Thoracic aorta (tissue), 2 donors: Measurements from ENCODE around the gene THRB. TPM values are rescaled to one million over a fixed set of nuclear protein-coding genes. Genes with fewer than 3 reads are reported as not detected.
A peak's percentile ranks its signal among the peaks of the same experiment; 100 is the strongest.

Source experiments
- ATAC-seq: fragments of 150-250 bp; one replicate; pipeline ENCODE4 v1.8.0; 2017; ENCODE audit warnings: low read depth; ENCODE audit not compliant: insufficient number of reproducible peaks, low FRiP score
- DNase-seq: peaks from one replicate; pipeline ENCODE4 v3.0.0-alpha.2; 2020; ENCODE audit warnings: low spot score
- H3K27ac ChIP-seq, 2 donors: fragments of 200-600 bp; sonication (generic); 1 replicate in 1 of 2; 2 replicates in 1 of 2; pipeline ENCODE4 v1.5.1; 2016; ENCODE audit warnings: mild to moderate bottlenecking in 2 of 2, moderate library complexity in 2 of 2
- H3K27me3 ChIP-seq: fragments of 200-600 bp; sonication (generic); replicated peaks from 2 replicates; pipeline ENCODE4 v1.6.0; 2016; ENCODE audit warnings: mild to moderate bottlenecking; ENCODE audit not compliant: insufficient read depth
- H3K36me3 ChIP-seq: fragments of 200-600 bp; sonication (generic); one replicate; pipeline ENCODE4 v1.5.1; 2016
- H3K4me1 ChIP-seq, 2 donors: fragments of 200-600 bp; sonication (generic); 1 replicate in 1 of 2; 2 replicates in 1 of 2; pipeline versions ENCODE4 v1.5.1 to v1.6.0; 2016; ENCODE audit warnings: low read depth in 2 of 2, mild to moderate bottlenecking in 1 of 2; ENCODE audit not compliant: control insufficient read depth in 1 of 2
- H3K4me3 ChIP-seq: fragments of 200-600 bp; sonication (generic); 2 replicates; pipeline ENCODE4 v1.5.1; 2016; ENCODE audit warnings: mild to moderate bottlenecking
- H3K9me3 ChIP-seq: fragments of 200-600 bp; sonication (generic); 2 replicates; pipeline ENCODE4 v1.5.1; 2016
- total RNA-seq, 2 donors: library from RNA; depleted of rRNA; stranded (reverse); fragments of >200 nt; gene quantifications; one replicate each; pipeline versions ENCODE4 v1.1.0 to v1.2.3, GENCODE V29; 2016
- TF ChIP-seq, protein P1 (sequence below): fragments of 200-600 bp; sonication (generic); IDR thresholded peaks from one replicate; pipeline ENCODE4 v1.5.1; 2019; ENCODE audit warnings: antibody characterized with exemption

THRB gene
- total RNA-seq, 2 donors from 2014 or later: 40.3 to 65.6 TPM

DNA sequence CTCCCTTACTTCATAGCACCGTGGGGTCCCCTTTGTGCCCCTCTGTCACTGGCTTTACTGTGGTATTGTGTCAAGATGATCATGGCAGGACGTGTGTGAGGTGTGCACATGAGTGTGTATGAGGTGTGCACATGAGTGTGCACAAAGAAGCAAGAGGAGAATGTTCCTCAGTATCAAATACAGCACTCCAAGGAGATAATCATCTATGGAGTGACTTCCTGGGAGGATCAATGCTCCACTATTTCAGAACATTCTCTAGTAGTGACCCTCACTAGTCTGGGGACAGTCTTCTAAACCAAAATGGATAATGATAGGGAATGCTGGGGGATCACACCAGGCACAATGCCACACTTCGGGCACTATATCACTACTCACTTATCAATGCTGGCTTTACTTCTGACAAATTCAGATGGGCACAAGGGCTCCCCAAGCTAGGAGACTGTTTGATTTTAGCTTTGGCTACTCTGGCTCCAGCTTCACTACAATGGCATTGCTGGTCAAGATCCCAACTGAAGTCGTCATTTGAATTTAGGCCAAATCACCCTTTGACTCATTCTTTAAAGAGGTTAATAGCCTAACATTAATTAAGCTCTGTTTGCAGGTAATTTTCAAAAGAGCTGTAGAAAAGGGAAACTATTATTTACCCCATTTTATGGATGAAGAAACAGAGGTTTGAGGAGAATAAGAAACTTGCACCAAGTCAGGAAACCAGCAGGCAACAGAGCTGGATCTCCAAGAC is 124.1 kb downstream of the THRB start:
- Histone ChIP-seq H3K27ac (peak overlapping the region; percentile 25 to 33), H3K4me1 (peaks cover 16 to 76% of the 10 kb centered on the region in 2 donors), H3K4me3 (no peak overlapping the region), H3K36me3 (no peaks in the 10 kb centered on the region), H3K27me3 (no peaks in the 10 kb centered on the region), H3K9me3 (no peaks in the 10 kb centered on the region)
- TF ChIP-seq, protein P1, sequence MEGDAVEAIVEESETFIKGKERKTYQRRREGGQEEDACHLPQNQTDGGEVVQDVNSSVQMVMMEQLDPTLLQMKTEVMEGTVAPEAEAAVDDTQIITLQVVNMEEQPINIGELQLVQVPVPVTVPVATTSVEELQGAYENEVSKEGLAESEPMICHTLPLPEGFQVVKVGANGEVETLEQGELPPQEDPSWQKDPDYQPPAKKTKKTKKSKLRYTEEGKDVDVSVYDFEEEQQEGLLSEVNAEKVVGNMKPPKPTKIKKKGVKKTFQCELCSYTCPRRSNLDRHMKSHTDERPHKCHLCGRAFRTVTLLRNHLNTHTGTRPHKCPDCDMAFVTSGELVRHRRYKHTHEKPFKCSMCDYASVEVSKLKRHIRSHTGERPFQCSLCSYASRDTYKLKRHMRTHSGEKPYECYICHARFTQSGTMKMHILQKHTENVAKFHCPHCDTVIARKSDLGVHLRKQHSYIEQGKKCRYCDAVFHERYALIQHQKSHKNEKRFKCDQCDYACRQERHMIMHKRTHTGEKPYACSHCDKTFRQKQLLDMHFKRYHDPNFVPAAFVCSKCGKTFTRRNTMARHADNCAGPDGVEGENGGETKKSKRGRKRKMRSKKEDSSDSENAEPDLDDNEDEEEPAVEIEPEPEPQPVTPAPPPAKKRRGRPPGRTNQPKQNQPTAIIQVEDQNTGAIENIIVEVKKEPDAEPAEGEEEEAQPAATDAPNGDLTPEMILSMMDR: no peak
- ATAC-seq (no peak), DNase-seq (no peak)

DNA sequence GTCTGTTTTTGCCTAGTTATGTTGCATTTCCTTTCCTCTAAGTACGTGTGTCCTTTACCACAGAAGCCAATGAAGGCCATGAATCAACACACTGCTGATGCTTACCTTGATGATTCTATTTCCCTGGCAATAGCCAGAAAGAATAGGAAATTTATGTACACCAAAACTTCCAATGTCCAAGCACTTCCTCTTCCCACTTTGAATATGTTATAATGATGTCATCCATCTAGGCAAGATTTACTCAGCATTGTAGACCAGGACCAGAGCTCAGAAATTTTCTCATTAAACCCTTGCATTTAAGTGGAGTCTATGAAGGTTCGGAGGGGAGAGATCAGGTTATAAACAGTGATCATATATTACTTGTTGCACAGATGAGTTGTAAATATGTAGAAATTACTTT is 126.0 kb downstream of the THRB start:
- no peak overlapping the region for H3K27ac ChIP-seq
- H3K4me1 ChIP-seq: peaks cover 27 to 82% of the 10 kb centered on the region in 2 donors
- no peaks in the 10 kb centered on the region for H3K27me3 ChIP-seq
- H3K36me3 ChIP-seq: no peaks in the 10 kb centered on the region
- ATAC-seq: no peak
- no peak for DNase-seq
- TF ChIP-seq, protein P1: no peak
- no peak overlapping the region for H3K4me3 ChIP-seq
- H3K9me3 ChIP-seq: no peaks in the 10 kb centered on the region

DNA sequence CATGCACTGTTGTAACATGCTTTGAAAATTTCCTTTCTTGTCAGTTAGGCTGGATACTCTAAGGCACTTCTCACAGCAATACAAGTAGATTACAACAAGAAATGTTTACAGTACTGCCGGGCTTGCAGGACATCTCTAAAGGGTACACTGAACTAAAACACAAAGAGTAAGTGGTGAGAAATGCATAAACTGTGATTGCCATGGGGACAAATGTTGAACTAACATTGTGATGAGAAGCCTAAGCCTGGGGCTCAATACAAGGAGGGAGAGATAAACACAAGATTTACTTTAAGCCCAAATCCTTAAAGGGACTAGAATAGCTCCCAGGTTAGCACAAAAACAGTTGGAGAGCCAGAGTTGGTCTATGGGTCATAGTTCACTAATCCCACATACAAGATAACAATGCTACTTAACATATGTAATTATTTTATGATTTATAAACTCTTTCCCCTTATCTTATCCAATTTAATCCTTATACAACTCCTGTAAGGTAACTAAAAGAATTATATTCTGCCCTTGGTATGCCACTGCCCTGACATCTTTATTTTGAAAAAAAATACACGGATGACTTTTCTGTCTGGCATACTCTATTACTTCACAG is 126.9 kb downstream of the THRB start:
- H3K4me1 ChIP-seq: peaks cover 35 to 82% of the 10 kb centered on the region in 2 donors
- TF ChIP-seq, protein P1: no peak
- DNase-seq (no peak), ATAC-seq (no peak)
- H3K9me3 ChIP-seq: no peaks in the 10 kb centered on the region
- H3K36me3 ChIP-seq: no peaks in the 10 kb centered on the region
- H3K27ac ChIP-seq: peak overlapping the region; percentile 8 to 26
- no peak overlapping the region for H3K4me3 ChIP-seq
- H3K27me3 ChIP-seq: no peaks in the 10 kb centered on the region

DNA sequence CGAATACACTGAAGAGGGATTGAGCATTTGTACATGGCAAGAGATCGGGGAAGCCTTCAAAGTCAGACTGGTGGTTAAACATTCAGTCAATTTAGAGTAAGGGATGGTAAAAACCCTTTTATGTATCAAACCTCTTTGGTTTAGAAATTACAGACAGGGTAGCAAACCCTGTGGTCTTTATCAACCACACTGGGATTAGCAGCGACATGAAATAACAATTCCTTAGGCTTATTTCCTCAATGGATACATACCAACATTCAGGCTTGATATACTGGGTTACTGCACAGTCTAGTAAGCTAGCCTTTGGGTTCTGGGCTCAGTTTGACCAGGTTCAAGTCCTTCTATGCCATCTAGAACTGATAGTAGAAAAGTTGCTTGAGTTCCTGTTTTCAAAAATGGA is 127.4 kb downstream of the THRB start:
- peaks cover 40 to 86% of the 10 kb centered on the region in 2 donors for H3K4me1 ChIP-seq
- DNase-seq (no peak), ATAC-seq (no peak)
- H3K36me3 ChIP-seq: no peaks in the 10 kb centered on the region
- H3K4me3 ChIP-seq: no peak overlapping the region
- H3K27ac ChIP-seq: peak overlapping the region; percentile 8 to 26
- TF ChIP-seq, protein P1: no peak
- no peaks in the 10 kb centered on the region for H3K27me3 ChIP-seq
- H3K9me3 ChIP-seq: no peaks in the 10 kb centered on the region

DNA sequence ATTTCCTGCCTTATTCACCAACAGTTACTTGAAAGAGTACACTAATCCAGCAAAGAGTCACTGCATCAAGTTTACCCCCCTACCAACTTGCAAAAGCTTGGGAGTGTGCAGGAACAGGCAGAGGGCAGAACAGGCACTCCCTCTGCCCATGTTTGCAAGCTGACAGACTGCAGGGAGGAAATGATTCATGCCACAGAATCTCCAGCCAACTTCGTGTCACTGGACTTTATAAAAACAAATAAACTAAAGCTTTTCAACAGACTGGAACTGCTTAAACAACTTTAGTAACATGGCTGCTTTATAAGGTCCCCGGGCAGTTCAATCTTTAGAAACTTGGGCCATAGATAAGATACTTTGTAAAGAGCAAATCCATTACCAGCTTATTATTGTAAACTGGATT is 129.5 kb downstream of the THRB start:
- TF ChIP-seq, protein P1: no peak
- no peaks in the 10 kb centered on the region for H3K27me3 ChIP-seq
- ATAC-seq: peak; percentile 84
- peak overlapping the region; percentile 48 to 74 for H3K27ac ChIP-seq
- DNase-seq: peak; percentile 60
- H3K4me3 ChIP-seq: peak overlapping the region; percentile 22
- H3K4me1 ChIP-seq: peaks cover 41 to 99% of the 10 kb centered on the region in 2 donors
- H3K36me3 ChIP-seq: no peaks in the 10 kb centered on the region
- H3K9me3 ChIP-seq: no peaks in the 10 kb centered on the region
